A673 (cell line): ENCODE data around the gene SLC6A6.

Experiments
- CTCF ChIP-seq: fragments of 300-800, 200-600 bp; sonication (generic); conservative IDR thresholded peaks from 2 replicates; pipeline ENCODE4 v1.5.1; 2017; ENCODE audit warnings: low read depth, mild to moderate bottlenecking, antibody characterized with exemption, low read length, moderate library complexity, mixed read lengths
- EZH2 ChIP-seq: fragments of 200-600 bp; sonication (generic); IDR thresholded peaks from 2 replicates; pipeline ENCODE4 v1.6.1; 2017; ENCODE audit warnings: borderline replicate concordance, low read depth, mild to moderate bottlenecking, mixed read lengths, antibody characterized with exemption, low read length; ENCODE audit not compliant: poor library complexity, severe bottlenecking

- TF ChIP-seq CTCF: no peak
- no peak for TF ChIP-seq EZH2
These were observed 77.2 kb downstream of the SLC6A6 start for GRCh38 chr3:14479591-14479990.
